Measurements from ENCODE around the gene TPK1.
"Not testable (repeated sequence)": the region's sequence is repeated elsewhere in the genome, so short reads cannot be mapped to it uniquely, and the experiment has no call there.

Gene TPK1

GRCh38 chr7:144729226-144729625, 106.6 kb downstream of the TPK1 start:
- DNase-seq (ENCODE audit: low spot score), result no peak
- ChIA-PET POLR2A (ENCODE audit: low non-redundant PET) (no interaction called here), CTCF (interaction anchor here (0.6 kb wide), 1 partner anchor 336 kb away, joined by 3 read pairs; no protein-coding TSS in a partner anchor)
- no peak overlapping the region for H3K27ac ChIP-seq
- no peak for TF ChIP-seq CTCF (conservative IDR thresholded peaks at IDR 0.05; ENCODE audit: low read depth)

GRCh38 chr7:144728551-144728950, 107.3 kb downstream of the TPK1 start:
- H3K27ac ChIP-seq, result no peak overlapping the region
- ChIA-PET CTCF (interaction anchor here (0.6 to 0.9 kb wide), 2 partner anchors 15 to 335 kb away, joined by 3 read pairs; no protein-coding TSS in a partner anchor), POLR2A (ENCODE audit: low non-redundant PET) (no interaction called here)
- DNase-seq (ENCODE audit: low spot score), result no peak
- TF ChIP-seq CTCF (conservative IDR thresholded peaks at IDR 0.05; ENCODE audit: low read depth), result no peak

- TF ChIP-seq CTCF (conservative IDR thresholded peaks at IDR 0.05; ENCODE audit: low read depth), result peak; percentile 25
- H3K27ac ChIP-seq; DNase-seq (ENCODE audit: low spot score); CTCF ChIA-PET; POLR2A ChIA-PET (ENCODE audit: low non-redundant PET): not testable (repeated sequence)
Measured at GRCh38 chr7:144726840-144727239, 109.0 kb downstream of the TPK1 start.

- POLR2A ChIA-PET (ENCODE audit: low non-redundant PET), result no interaction called here
- CTCF ChIA-PET, result no interaction called here
- no peak for DNase-seq (ENCODE audit: low spot score)
- no peak for TF ChIP-seq CTCF (conservative IDR thresholded peaks at IDR 0.05; ENCODE audit: low read depth)
- no peak overlapping the region for H3K27ac ChIP-seq
Measured at GRCh38 chr7:144725070-144725469, 110.8 kb downstream of the TPK1 start.

GRCh38 chr7:144723301-144723700, 112.6 kb downstream of the TPK1 start:
- CTCF ChIA-PET, result no interaction called here
- no peak for DNase-seq (ENCODE audit: low spot score)

GRCh38 chr7:144720710-144721109, 115.1 kb downstream of the TPK1 start:
- DNase-seq (ENCODE audit: low spot score), result no peak
- TF ChIP-seq CTCF (conservative IDR thresholded peaks at IDR 0.05; ENCODE audit: low read depth), result no peak
- H3K27ac ChIP-seq, result no peak overlapping the region
- CTCF ChIA-PET, result no interaction called here
- POLR2A ChIA-PET (ENCODE audit: low non-redundant PET), result no interaction called here

More at GRCh38 chr7:144723301-144723700, 112.6 kb downstream of the TPK1 start:
- POLR2A ChIA-PET (ENCODE audit: low non-redundant PET), result no interaction called here
- TF ChIP-seq CTCF (conservative IDR thresholded peaks at IDR 0.05; ENCODE audit: low read depth), result no peak
- H3K27ac ChIP-seq, result no peak overlapping the region

- DNase-seq (ENCODE audit: low spot score), result peak; percentile 57
- ChIA-PET CTCF (no interaction called here), POLR2A (ENCODE audit: low non-redundant PET) (no interaction called here)
- no peak overlapping the region for H3K27ac ChIP-seq
- TF ChIP-seq CTCF (conservative IDR thresholded peaks at IDR 0.05; ENCODE audit: low read depth), result no peak
Measured at GRCh38 chr7:144720149-144720548, 115.7 kb downstream of the TPK1 start.
